Peyer's patch (tissue), 4 donors: Measurements from ENCODE around the gene CCDC9B. TPM values are rescaled to one million over a fixed set of nuclear protein-coding genes. Genes with fewer than 3 reads are reported as not detected.

Experiments used
- DNase-seq, 3 donors: peaks; one replicate each; pipeline ENCODE4 v3.0.0-alpha.2; 2017 to 2019
- H3K27ac ChIP-seq, 4 donors: fragments of 200-600 bp; sonication (generic); one replicate each; pipeline ENCODE4 v1.5.1; 2016 to 2019
- H3K27me3 ChIP-seq, 2 donors: fragments of 200-600 bp; sonication (generic); one replicate each; pipeline ENCODE4 v1.5.1; 2019
- H3K36me3 ChIP-seq, 3 donors: fragments of 200-600 bp; sonication (generic); one replicate each; pipeline ENCODE4 v1.5.1; 2016 to 2019
- H3K4me1 ChIP-seq, 4 donors: fragments of 200-600 bp; sonication (generic); one replicate each; pipeline ENCODE4 v1.5.1; 2016 to 2019
- H3K4me3 ChIP-seq, 4 donors: fragments of 200-600 bp; sonication (generic); 1 replicate in 3 of 4; 2 replicates in 1 of 4; pipeline ENCODE4 v1.5.1; 2016 to 2019; ENCODE audit warnings: mild to moderate bottlenecking in 1 of 4
- H3K9me3 ChIP-seq, 4 donors: fragments of 200-600 bp; sonication (generic); one replicate each; pipeline ENCODE4 v1.5.1; 2016 to 2019; ENCODE audit warnings: mild to moderate bottlenecking in 1 of 4
- POLR2A ChIP-seq, 2 donors: fragments of 450-650 bp; IDR thresholded peaks; one replicate each; pipeline ENCODE4 v1.5.1; 2017; ENCODE audit warnings: antibody characterized with exemption in 2 of 2, mild to moderate bottlenecking in 2 of 2, moderate library complexity in 2 of 2
- total RNA-seq, 4 donors: library from RNA; depleted of rRNA; stranded (reverse); fragments of >200 nt; gene quantifications; one replicate each; pipeline ENCODE4 v1.1.0, GENCODE V29; 2016
- TF ChIP-seq, protein P1 (sequence below), 6 experiments: fragments of 450-650 bp in 4 of 6; fragments of 200-600 bp in 2 of 6; sonication (generic) in 1 of 6; IDR thresholded peaks; one replicate each; pipeline ENCODE4 v1.5.1; 2017 to 2019; ENCODE audit warnings: antibody characterized with exemption in 6 of 6, mild to moderate bottlenecking in 3 of 6, moderate library complexity in 1 of 6

The CCDC9B gene
- total RNA-seq, 4 donors from 2014 or later, result 14.4 to 55.6 (median 37.7) TPM

DNA sequence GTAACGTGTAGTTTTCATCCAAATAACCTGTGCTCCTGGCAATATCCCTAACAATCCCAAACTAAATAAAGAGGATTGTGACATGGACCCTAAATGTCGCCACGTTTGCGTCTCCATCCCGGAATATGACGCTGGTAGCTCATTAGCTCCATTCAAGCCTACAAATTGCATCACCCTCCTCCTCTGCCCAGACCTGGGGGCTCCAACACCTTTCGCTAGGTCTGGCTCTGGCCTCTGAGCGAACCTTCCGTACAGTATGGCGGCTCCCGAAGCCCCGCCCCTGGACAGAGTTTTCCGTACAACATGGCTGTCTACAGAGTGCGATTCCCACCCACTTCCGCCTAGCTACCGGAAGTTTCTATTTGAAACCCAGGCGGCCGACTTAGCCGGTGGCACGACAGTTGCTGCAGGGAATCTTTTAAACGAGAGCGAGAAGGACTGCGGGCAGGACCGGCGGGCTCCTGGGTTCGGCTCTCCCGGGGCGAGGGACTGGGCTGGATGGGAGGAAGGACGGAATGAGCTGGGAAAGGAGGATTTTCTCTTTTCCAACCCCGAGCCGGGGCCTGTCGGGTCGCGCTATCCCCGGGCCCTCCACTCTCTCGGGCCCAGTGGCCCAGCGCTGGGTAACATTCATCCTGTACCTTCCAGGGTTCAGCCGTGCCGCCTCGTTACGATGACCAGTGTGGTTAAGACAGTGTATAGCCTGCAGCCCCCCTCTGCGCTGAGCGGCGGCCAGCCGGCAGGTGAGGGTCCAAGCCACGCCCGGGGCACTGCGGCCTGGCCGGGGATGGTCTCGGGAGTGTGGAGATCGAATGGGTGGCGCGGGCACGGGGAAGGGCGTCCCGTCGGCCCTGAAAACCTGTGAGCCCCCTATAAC is 42.1 kb upstream of the CCDC9B start, which contains the start of gene KNSTRN:
TSS of gene KNSTRN (plus strand) at position 142 of the 877 bp plus-strand sequence. CDS start at position 257, 115 bp downstream.
- H3K4me3 ChIP-seq, result peak within 1 kb of the TSS; percentile 52 to 82 (median 72)
- peak within 1 kb of the TSS in 3 of 4 donors; percentile 7 to 64 (median 50) for H3K27ac ChIP-seq
- peaks cover 0 to 16% (median 0%) of the 10 kb centered on the region in 3 donors for H3K36me3 ChIP-seq
- H3K9me3 ChIP-seq, result no peaks in the 10 kb centered on the region
- H3K4me1 ChIP-seq, result peaks cover 0 to 18% (median 2%) of the 10 kb centered on the region in 4 donors
- TF ChIP-seq POLR2A (IDR thresholded peaks at IDR 0.05), result no peak
- TF ChIP-seq, protein P1, sequence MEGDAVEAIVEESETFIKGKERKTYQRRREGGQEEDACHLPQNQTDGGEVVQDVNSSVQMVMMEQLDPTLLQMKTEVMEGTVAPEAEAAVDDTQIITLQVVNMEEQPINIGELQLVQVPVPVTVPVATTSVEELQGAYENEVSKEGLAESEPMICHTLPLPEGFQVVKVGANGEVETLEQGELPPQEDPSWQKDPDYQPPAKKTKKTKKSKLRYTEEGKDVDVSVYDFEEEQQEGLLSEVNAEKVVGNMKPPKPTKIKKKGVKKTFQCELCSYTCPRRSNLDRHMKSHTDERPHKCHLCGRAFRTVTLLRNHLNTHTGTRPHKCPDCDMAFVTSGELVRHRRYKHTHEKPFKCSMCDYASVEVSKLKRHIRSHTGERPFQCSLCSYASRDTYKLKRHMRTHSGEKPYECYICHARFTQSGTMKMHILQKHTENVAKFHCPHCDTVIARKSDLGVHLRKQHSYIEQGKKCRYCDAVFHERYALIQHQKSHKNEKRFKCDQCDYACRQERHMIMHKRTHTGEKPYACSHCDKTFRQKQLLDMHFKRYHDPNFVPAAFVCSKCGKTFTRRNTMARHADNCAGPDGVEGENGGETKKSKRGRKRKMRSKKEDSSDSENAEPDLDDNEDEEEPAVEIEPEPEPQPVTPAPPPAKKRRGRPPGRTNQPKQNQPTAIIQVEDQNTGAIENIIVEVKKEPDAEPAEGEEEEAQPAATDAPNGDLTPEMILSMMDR (IDR thresholded peaks at IDR 0.05), result no peak
- H3K27me3 ChIP-seq, result no peaks in the 10 kb centered on the region
- peak; percentile 89 to 96 (median 93) for DNase-seq

DNA sequence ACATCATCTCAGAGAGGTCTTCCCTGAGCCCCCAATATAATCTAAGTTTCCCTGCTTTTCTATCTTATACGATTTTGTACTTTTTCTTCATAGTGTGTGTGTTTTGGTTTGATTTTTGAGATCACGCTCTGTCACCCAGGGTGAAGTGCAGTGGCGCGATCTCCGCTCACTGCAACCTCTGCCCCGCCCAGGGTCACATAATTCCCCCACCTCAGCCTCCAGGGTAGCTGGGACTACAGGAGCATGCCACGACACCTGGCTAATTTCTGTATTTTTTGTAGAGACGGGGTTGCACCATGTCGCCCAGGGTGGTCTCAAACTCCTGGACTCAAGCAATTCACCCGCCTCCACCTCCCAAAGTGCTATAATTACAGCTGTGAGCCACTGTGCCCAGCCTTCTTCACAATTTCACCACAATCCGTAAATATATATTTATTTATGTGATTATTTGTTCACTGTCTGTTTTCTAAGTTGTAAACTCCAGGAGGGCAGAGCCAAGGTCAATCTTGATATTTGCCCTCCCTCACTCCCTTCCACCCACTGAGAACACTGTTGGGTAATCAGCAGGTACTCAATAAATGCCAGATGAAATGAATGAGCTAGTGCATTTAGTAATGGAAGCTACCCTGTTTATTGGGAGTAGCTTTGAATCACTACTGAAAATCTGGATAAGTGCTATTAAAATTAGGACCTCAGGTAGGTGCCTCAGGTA is 41.2 kb upstream of the CCDC9B start:
- TF ChIP-seq POLR2A (IDR thresholded peaks at IDR 0.05), result no peak
- TF ChIP-seq, protein P1 (IDR thresholded peaks at IDR 0.05), result no peak
- Histone ChIP-seq H3K4me1 (peaks cover 0 to 18% (median 2%) of the 10 kb centered on the region in 4 donors), H3K27me3 (no peaks in the 10 kb centered on the region), H3K4me3 (no peak overlapping the region), H3K9me3 (no peaks in the 10 kb centered on the region), H3K36me3 (peaks cover 0 to 10% (median 0%) of the 10 kb centered on the region in 3 donors), H3K27ac (no peak overlapping the region)
- no peak for DNase-seq

DNA sequence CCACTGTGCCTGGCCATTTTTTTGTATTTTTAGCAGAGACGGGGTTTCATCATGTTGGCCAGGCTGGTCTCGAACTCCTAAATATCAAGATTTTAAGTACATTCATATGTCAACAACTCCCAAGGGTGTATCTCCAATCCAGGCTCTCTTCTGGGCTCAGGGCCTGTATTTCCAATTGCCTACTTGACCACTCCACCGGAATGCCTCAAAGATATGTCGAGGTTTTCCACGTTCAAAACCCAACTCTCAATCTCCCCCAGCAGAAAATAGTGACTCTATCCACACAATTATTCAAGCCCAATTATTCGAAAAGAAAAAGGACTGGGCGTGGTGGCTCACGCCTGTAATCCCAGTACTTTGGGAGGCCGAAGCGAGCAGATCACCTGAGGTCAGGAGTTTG is 39.9 kb upstream of the CCDC9B start:
- Histone ChIP-seq H3K4me3 (no peak overlapping the region), H3K27ac (no peak overlapping the region), H3K27me3 (no peaks in the 10 kb centered on the region), H3K4me1 (peaks cover 0 to 18% (median 2%) of the 10 kb centered on the region in 4 donors), H3K36me3 (peaks cover 0 to 3% (median 0%) of the 10 kb centered on the region in 3 donors), H3K9me3 (no peaks in the 10 kb centered on the region)
- DNase-seq, result no peak
- TF ChIP-seq, protein P1 (IDR thresholded peaks at IDR 0.05), result no peak
- no peak for TF ChIP-seq POLR2A (IDR thresholded peaks at IDR 0.05)

DNA sequence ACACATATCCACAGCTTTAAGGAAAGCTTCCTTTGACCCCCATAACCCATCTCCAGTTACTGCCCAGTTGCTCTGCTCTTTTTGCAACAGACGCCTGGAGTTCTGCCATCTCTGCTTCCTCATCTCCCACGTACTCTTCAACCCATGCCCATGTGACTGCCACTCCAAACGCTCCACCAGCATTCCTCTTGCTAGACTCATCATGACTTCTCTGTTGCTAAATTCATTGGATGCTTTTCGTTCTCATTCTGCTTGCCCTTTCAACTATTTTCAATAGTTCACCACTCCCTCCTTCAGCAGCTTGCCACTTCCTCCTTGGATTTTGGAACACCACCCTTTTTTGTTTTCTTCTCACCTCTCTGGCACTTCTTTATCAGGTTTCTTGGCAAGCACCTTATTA is 39.1 kb upstream of the CCDC9B start:
- no peaks in the 10 kb centered on the region for H3K9me3 ChIP-seq
- no peak overlapping the region for H3K27ac ChIP-seq
- H3K27me3 ChIP-seq, result no peaks in the 10 kb centered on the region
- peaks cover 0 to 18% (median 2%) of the 10 kb centered on the region in 4 donors for H3K4me1 ChIP-seq
- DNase-seq, result no peak
- no peaks in the 10 kb centered on the region for H3K36me3 ChIP-seq
- TF ChIP-seq, protein P1 (IDR thresholded peaks at IDR 0.05), result no peak
- no peak for TF ChIP-seq POLR2A (IDR thresholded peaks at IDR 0.05)
- H3K4me3 ChIP-seq, result no peak overlapping the region

DNA sequence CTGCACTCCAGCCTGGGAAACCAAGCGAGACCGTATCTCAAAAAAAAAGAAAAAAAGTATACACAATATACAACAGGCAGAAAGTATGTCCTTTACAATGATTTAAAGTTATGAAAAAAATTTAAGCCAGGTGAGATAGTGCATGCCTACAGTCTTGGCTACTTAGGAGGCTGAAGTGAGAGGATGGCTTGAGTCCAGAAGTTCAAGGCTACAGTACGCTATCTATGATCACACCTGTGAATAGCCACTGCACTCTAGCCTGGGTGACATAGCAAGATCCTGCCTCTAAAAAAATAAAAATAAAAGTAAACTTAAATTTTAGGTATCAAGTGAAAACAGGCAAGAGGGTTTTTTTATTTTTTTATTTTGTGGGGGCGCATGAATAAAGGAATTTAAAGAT is 38.6 kb upstream of the CCDC9B start:
- H3K4me1 ChIP-seq, result peaks cover 0 to 18% (median 2%) of the 10 kb centered on the region in 4 donors
- no peak overlapping the region for H3K27ac ChIP-seq
- H3K9me3 ChIP-seq, result no peaks in the 10 kb centered on the region
- no peak for DNase-seq
- no peaks in the 10 kb centered on the region for H3K27me3 ChIP-seq
- H3K36me3 ChIP-seq, result no peaks in the 10 kb centered on the region
- TF ChIP-seq POLR2A (IDR thresholded peaks at IDR 0.05), result no peak
- TF ChIP-seq, protein P1 (IDR thresholded peaks at IDR 0.05), result no peak
- no peak overlapping the region for H3K4me3 ChIP-seq
